Progenitor cell of endocrine pancreas (in vitro differentiated cells): ENCODE measurements around the gene SCRN1. TPM values are rescaled to one million over a fixed set of nuclear protein-coding genes. Genes with fewer than 3 reads are reported as not detected.

Experiments used
- DNase-seq: peaks from one replicate; pipeline ENCODE4 v3.0.0; 2021; ENCODE audit warnings: low spot score; ENCODE audit not compliant: unreplicated experiment
- H3K27ac Mint-ChIP-seq: 2 replicates; pipeline ENCODE4 v1.8.0; 2021; ENCODE audit warnings: mild to moderate bottlenecking, moderate library complexity, mixed read lengths
- H3K27me3 Mint-ChIP-seq: 2 replicates; pipeline ENCODE4 v1.8.0; 2021; ENCODE audit warnings: mixed read lengths
- H3K36me3 Mint-ChIP-seq: 2 replicates; pipeline ENCODE4 v1.8.0; 2022; ENCODE audit warnings: mixed read lengths; ENCODE audit not compliant: insufficient read depth
- H3K4me1 Mint-ChIP-seq: 2 replicates; pipeline ENCODE4 v1.8.0; 2021; ENCODE audit warnings: low read depth, mixed read lengths
- H3K4me3 Mint-ChIP-seq: 2 replicates; pipeline ENCODE4 v1.8.0; 2021; ENCODE audit warnings: low read depth, mild to moderate bottlenecking, moderate library complexity, mixed read lengths
- H3K9me3 Mint-ChIP-seq: 2 replicates; pipeline ENCODE4 v1.8.0; 2021; ENCODE audit warnings: low read depth, mixed read lengths
- total RNA-seq: library from RNA; stranded (reverse); gene quantifications from 2 replicates; pipeline ENCODE4 v1.2.1, GENCODE V29; 2021
- TF ChIP-seq, protein P1 (sequence below): fragments of 200-600 bp; sonication (generic); IDR thresholded peaks from one replicate; pipeline ENCODE4 v1.5.0; 2021; ENCODE audit warnings: antibody characterized with exemption, mild to moderate bottlenecking; ENCODE audit not compliant: unreplicated experiment

Gene SCRN1
- total RNA-seq, 1 donor from 2014 or later: 53.4 TPM

DNA sequence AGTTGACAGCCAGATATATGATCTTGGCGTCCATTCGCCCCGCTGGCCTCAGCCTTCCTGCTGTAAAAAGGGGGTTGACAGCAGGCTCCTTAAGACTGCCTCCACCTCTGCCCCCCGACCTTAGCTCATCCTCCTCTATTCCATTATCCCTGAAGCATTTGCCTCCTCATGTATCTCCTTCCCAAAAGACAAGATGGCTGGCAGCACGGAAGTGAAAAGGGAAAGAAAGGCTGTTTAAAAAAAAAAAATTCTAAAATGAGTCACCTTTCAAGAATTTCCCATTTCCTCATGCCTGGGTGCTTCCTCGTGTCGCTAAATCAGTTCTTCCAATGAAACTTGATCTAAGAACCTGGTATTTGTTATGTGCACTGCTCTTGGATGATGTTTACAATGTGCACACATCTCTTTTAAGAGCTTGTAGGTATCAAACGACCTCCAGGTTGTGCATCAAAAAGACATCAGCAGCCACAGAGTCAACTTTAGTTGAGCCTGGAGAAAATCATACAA lies 1.7 kb downstream of the SCRN1 start:
- TF ChIP-seq, protein P1, sequence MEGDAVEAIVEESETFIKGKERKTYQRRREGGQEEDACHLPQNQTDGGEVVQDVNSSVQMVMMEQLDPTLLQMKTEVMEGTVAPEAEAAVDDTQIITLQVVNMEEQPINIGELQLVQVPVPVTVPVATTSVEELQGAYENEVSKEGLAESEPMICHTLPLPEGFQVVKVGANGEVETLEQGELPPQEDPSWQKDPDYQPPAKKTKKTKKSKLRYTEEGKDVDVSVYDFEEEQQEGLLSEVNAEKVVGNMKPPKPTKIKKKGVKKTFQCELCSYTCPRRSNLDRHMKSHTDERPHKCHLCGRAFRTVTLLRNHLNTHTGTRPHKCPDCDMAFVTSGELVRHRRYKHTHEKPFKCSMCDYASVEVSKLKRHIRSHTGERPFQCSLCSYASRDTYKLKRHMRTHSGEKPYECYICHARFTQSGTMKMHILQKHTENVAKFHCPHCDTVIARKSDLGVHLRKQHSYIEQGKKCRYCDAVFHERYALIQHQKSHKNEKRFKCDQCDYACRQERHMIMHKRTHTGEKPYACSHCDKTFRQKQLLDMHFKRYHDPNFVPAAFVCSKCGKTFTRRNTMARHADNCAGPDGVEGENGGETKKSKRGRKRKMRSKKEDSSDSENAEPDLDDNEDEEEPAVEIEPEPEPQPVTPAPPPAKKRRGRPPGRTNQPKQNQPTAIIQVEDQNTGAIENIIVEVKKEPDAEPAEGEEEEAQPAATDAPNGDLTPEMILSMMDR: no peak
- H3K36me3 Mint-ChIP-seq: peaks cover 6% of the 10 kb centered on the region
- peak overlapping the region; percentile 77 for H3K4me3 Mint-ChIP-seq
- H3K4me1 Mint-ChIP-seq: peaks cover 12% of the 10 kb centered on the region
- H3K27me3 Mint-ChIP-seq: no peaks in the 10 kb centered on the region
- DNase-seq: no peak
- H3K27ac Mint-ChIP-seq: peak overlapping the region; percentile 93
- peaks cover 3% of the 10 kb centered on the region for H3K9me3 Mint-ChIP-seq

DNA sequence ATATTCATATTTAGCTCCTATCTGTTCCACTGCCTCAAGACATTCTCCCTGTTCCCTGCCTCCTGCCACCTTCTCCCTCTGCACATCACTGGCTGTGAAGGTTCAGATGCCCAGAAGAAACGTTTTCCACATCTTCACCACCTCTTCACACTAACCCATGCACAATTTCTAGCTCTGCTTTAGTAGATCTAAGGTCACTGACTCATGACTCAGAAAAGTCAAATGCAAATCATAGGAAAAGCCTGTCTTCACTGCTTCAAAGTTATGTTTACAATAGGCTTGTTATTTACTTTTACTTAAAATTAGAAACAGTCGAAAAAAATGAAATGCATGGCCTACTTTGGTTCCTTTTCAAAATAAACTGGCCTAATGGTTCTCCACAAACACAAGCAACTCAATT lies 2.5 kb downstream of the SCRN1 start:
- peak overlapping the region; percentile 78 for H3K27ac Mint-ChIP-seq
- H3K4me1 Mint-ChIP-seq: peaks cover 12% of the 10 kb centered on the region
- H3K36me3 Mint-ChIP-seq: peaks cover 6% of the 10 kb centered on the region
- H3K9me3 Mint-ChIP-seq: no peaks in the 10 kb centered on the region
- no peaks in the 10 kb centered on the region for H3K27me3 Mint-ChIP-seq
- H3K4me3 Mint-ChIP-seq: peak overlapping the region; percentile 14
- no peak for DNase-seq
- TF ChIP-seq, protein P1: no peak

DNA sequence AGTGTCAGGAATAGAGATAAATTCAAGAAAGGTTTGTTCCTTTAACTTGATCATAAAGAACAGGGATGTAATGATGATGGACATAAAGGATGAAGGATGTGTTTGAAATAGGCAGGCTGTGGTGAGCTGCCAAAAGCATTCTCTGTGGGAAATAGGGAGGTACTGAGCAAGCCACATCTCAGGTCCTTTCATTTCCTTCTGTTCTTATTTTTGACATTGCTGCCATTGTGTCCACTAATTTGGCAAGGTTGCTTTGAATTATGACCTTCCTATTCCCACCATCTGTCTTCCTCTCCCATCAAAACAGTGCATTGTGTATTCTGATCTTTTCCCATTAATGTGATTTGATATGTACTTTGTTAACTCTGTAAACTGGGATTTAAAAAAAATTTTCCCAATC lies 9.4 kb downstream of the SCRN1 start:
- Mint-ChIP-seq H3K36me3 (peaks cover 1% of the 10 kb centered on the region), H3K4me1 (peaks cover 8% of the 10 kb centered on the region), H3K9me3 (no peaks in the 10 kb centered on the region), H3K4me3 (no peak overlapping the region), H3K27ac (no peak overlapping the region), H3K27me3 (no peaks in the 10 kb centered on the region)
- no peak for DNase-seq
- TF ChIP-seq, protein P1: no peak

DNA sequence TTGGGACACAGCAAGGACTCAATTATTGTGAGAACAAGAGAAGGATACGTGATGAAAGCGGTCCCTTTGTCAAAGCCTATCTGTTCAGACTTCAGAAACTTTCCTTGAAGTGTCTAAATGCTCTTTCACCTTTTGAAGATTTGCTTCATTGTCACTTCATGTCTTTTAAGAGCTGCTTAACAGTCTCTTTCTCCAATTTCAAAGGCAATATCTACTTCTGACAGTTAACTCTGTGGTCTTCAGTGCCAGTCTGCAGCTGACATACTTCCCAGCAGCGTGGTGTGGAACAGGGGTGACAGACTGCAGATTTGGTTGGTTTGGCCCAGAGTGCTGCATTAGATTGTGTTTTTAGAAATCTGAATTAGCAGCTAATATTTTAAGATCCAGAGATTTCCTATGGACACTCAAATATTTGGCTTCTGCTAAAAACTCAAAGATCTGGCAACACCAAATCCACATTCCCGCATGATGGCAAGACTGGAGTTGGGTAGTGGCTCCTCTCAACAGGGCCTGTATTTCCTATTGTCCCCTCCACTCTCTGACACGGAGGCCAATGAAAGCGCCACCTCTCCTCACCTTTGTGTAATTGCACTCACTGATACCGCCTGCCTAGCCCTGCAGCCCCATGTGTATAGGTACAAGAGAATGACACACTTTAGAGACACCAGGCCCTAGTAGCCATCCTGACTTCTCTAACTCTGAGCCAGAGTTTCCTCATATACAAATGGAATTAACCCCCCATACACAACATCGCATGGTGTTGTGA lies 11.5 kb downstream of the SCRN1 start:
- Mint-ChIP-seq H3K27ac (no peak overlapping the region), H3K4me3 (no peak overlapping the region), H3K9me3 (no peaks in the 10 kb centered on the region), H3K27me3 (no peaks in the 10 kb centered on the region), H3K4me1 (peaks cover 8% of the 10 kb centered on the region), H3K36me3 (no peaks in the 10 kb centered on the region)
- TF ChIP-seq, protein P1: peak; percentile 38
- DNase-seq: no peak

DNA sequence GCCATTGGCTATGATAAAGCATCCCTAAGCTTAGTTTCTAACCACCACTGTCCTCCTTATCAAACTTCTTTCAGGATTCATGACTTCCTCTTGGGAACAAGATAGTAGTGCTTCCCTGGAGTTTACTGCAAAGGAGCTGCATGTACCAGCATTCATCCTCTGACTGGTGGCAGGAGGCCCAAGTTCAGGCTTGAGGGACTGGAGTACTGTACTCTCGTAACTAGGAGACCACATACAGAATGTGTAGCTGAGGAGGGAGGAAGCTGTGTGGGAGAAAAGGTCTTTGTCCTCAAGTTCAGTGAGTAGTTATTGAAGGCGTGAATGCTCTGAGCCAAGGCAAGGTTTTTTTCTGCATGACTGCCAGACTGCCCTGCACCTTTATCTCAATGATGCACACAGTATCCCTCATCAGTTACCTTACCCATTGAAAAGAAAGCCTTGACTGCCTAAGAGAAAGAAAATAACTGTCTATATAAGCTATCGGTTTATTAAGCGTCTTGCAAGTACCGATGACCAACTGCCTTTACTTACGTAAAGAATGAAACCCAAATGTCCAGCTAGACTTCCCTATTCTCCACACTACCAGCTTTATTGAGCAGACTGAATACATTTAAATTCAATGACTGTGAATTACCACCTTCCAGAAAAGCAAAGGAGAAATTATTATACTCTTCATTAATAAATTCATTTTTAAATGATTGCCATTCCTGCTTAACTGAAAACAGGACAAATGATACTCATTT lies 12.8 kb downstream of the SCRN1 start:
- no peak for DNase-seq
- no peaks in the 10 kb centered on the region for H3K36me3 Mint-ChIP-seq
- no peak overlapping the region for H3K27ac Mint-ChIP-seq
- no peaks in the 10 kb centered on the region for H3K9me3 Mint-ChIP-seq
- H3K27me3 Mint-ChIP-seq: no peaks in the 10 kb centered on the region
- peaks cover 10% of the 10 kb centered on the region for H3K4me1 Mint-ChIP-seq
- TF ChIP-seq, protein P1: no peak
- H3K4me3 Mint-ChIP-seq: no peak overlapping the region
